Liver (tissue), 9 donors: ENCODE results near the gene BARHL1. TPM values are rescaled to one million over a fixed set of nuclear protein-coding genes. Genes with fewer than 3 reads are reported as not detected.

Source experiments
- DNase-seq: peaks from one replicate; pipeline ENCODE4 v3.0.0-alpha.2; 2017; ENCODE audit warnings: low spot score
- H3K27ac ChIP-seq, 2 donors: one replicate each; pipeline ENCODE4 v1.7.0; 2013; ENCODE audit warnings: inconsistent platforms in 2 of 2, low read length in 2 of 2, control low read depth in 1 of 2, low read depth in 1 of 2, mild to moderate bottlenecking in 1 of 2
- H3K27me3 ChIP-seq, 4 donors: one replicate each; pipeline versions ENCODE4 v1.6.1 to v1.7.0; 2013; ENCODE audit warnings: low read length in 3 of 4, inconsistent platforms in 1 of 4, mild to moderate bottlenecking in 1 of 4, moderate library complexity in 1 of 4; ENCODE audit not compliant: control insufficient read depth in 4 of 4, insufficient read depth in 4 of 4
- H3K36me3 ChIP-seq, 4 donors: one replicate each; pipeline versions ENCODE4 v1.6.1 to v1.7.0; 2013; ENCODE audit warnings: low read length in 3 of 4, mild to moderate bottlenecking in 3 of 4, low read depth in 1 of 4, moderate library complexity in 1 of 4; ENCODE audit not compliant: control insufficient read depth in 4 of 4, insufficient read depth in 3 of 4
- H3K4me1 ChIP-seq, 4 donors: one replicate each; pipeline versions ENCODE4 v1.6.1 to v1.7.0; 2013; ENCODE audit warnings: low read length in 3 of 4, mild to moderate bottlenecking in 3 of 4, moderate library complexity in 1 of 4; ENCODE audit not compliant: control insufficient read depth in 4 of 4, insufficient read depth in 4 of 4
- H3K4me3 ChIP-seq, 3 donors: one replicate each; pipeline versions ENCODE4 v1.6.1 to v1.7.0; 2013; ENCODE audit warnings: low read length in 3 of 3, control low read depth in 1 of 3, low read depth in 1 of 3, mild to moderate bottlenecking in 1 of 3
- H3K9ac ChIP-seq, 2 donors: one replicate each; pipeline ENCODE4 v1.7.0; 2013; ENCODE audit warnings: low read length in 2 of 2, mild to moderate bottlenecking in 2 of 2, moderate library complexity in 2 of 2, control low read depth in 1 of 2, low read depth in 1 of 2
- H3K9me3 ChIP-seq, 4 donors: one replicate each; pipeline versions ENCODE4 v1.6.1 to v1.7.0; 2013; ENCODE audit warnings: low read length in 3 of 4; ENCODE audit not compliant: control insufficient read depth in 4 of 4
- EGR1 ChIP-seq, 2 donors: IDR thresholded peaks; 2 replicates each; pipeline ENCODE4 v1.6.1; 2016 to 2018; ENCODE audit warnings: antibody characterized with exemption in 2 of 2, low read depth in 2 of 2
- GABPA ChIP-seq, 2 donors: IDR thresholded peaks in 1 of 2; conservative IDR thresholded peaks in 1 of 2; 2 replicates each; pipeline ENCODE4 v1.6.1; 2016; ENCODE audit warnings: antibody characterized with exemption in 2 of 2, mild to moderate bottlenecking in 1 of 2, moderate library complexity in 1 of 2
- HNF4A ChIP-seq, 2 donors: conservative IDR thresholded peaks; 2 replicates each; pipeline ENCODE4 v1.6.1; 2016; ENCODE audit warnings: antibody characterized with exemption in 2 of 2, mild to moderate bottlenecking in 2 of 2
- HNF4G ChIP-seq: IDR thresholded peaks from 2 replicates; pipeline ENCODE4 v1.6.1; 2016; ENCODE audit warnings: antibody characterized with exemption
- JUND ChIP-seq, 2 donors: IDR thresholded peaks; 2 replicates each; pipeline ENCODE4 v1.6.1; 2016; ENCODE audit warnings: antibody characterized with exemption in 2 of 2
- NR2F2 ChIP-seq: IDR thresholded peaks from 2 replicates; pipeline ENCODE4 v1.6.1; 2016; ENCODE audit warnings: antibody characterized with exemption
- RXRA ChIP-seq, 2 donors: IDR thresholded peaks; 2 replicates each; pipeline ENCODE4 v1.6.1; 2017 to 2018; ENCODE audit warnings: antibody characterized with exemption in 2 of 2, mild to moderate bottlenecking in 1 of 2
- whole genome bisulfite sequencing: extraction: QIAGEN DNeasy Blood & Tissue Kit; methylation state at CpG from one replicate; pipeline ENCODE4 v1.1.7; 2013; 5-methylcytosine and 5-hydroxymethylcytosine counted together
- polyA plus RNA-seq, 2 donors: library from polyadenylated mRNA; stranded (reverse) in 1 of 2; unstranded in 1 of 2; fragments of 200-250 nt in 1 of 2; fragments of >200 nt in 1 of 2; fragmentation: Nextera tagmentation in 1 of 2; extraction: Ambion mirVana in 1 of 2; gene quantifications; one replicate each; pipeline versions ENCODE4 v1.2.1 to v1.2.3, GENCODE V29; 2013 to 2015
- total RNA-seq, 2 donors: library from RNA; depleted of rRNA; stranded (reverse); fragments of >200 nt; gene quantifications; one replicate each; pipeline ENCODE4 v1.2.3, GENCODE V29; 2014
- TF ChIP-seq, protein P1 (sequence below): IDR thresholded peaks from 2 replicates; pipeline ENCODE4 v1.6.1; 2016; ENCODE audit warnings: antibody characterized with exemption
- TF ChIP-seq, protein P2 (sequence below): IDR thresholded peaks from 2 replicates; pipeline ENCODE4 v1.6.1; 2016; ENCODE audit warnings: antibody characterized with exemption
- TF ChIP-seq, protein P3 (sequence below): fragments of 150-350 bp; IDR thresholded peaks from 2 replicates; pipeline ENCODE4 v1.5.1; 2017; ENCODE audit warnings: improper control_type of control experiment, low read depth, low read length; ENCODE audit not compliant: missing input control
- TF ChIP-seq, protein P4 (sequence below): IDR thresholded peaks from 2 replicates; pipeline ENCODE4 v1.6.1; 2016; ENCODE audit warnings: antibody characterized with exemption, mild to moderate bottlenecking
- donor health status: healthy.
- donor health status: healthy.
- donor health status: healthy.
- donor health status: healthy.
- donor health status: healthy.

Gene BARHL1
- total and polyA plus RNA-seq, 4 donors: not detected

DNA sequence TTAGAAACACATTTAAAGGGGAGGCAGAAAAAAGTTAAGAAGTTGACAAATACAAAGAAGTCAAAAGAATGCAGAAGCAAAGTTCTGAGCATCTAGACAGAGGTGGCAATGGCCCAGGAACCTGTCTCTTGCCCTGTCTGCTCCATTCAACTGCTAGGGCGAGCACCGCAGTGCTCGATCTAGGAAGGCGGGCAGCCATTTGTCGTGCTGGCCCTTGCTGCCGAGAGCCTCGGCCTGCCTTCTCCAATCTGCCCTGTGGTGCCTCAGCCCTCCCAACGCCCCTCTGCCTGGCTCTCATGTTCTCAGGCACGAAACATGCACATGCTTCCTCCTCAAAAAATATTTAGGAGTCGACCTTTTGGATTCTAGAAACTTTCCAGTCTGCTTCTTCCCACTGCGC lies 45.2 kb downstream of the BARHL1 start (continued):
- TF ChIP-seq, protein P1, sequence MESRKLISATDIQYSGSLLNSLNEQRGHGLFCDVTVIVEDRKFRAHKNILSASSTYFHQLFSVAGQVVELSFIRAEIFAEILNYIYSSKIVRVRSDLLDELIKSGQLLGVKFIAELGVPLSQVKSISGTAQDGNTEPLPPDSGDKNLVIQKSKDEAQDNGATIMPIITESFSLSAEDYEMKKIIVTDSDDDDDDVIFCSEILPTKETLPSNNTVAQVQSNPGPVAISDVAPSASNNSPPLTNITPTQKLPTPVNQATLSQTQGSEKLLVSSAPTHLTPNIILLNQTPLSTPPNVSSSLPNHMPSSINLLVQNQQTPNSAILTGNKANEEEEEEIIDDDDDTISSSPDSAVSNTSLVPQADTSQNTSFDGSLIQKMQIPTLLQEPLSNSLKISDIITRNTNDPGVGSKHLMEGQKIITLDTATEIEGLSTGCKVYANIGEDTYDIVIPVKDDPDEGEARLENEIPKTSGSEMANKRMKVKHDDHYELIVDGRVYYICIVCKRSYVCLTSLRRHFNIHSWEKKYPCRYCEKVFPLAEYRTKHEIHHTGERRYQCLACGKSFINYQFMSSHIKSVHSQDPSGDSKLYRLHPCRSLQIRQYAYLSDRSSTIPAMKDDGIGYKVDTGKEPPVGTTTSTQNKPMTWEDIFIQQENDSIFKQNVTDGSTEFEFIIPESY: no peak
- TF ChIP-seq, protein P2, sequence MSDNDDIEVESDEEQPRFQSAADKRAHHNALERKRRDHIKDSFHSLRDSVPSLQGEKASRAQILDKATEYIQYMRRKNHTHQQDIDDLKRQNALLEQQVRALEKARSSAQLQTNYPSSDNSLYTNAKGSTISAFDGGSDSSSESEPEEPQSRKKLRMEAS: no peak
- TF ChIP-seq RXRA (IDR thresholded peaks at IDR 0.05) (no peak), EGR1 (IDR thresholded peaks at IDR 0.05; ENCODE audit: low read depth in 2 of 2) (no peak), HNF4G (no peak)

DNA sequence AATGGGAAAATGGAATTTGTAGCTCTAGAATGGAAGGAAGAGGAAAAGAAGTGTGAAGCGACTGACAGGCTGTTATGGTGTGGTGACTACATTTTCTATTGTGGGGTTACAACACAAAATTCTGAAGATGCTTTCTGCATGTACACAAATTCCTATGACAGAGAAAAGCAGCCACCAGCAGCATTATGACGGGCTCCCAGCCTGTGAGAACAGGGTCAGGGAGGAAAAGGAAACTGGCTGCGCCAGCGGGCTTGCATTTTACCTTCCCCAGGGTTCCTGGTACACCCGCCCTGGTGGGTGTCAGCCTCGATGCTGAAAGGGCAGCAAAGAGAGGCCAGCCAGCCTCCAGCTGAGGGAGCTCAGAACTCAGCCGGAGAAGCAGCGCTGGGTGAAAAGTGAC lies 46.3 kb downstream of the BARHL1 start:
- no peak for DNase-seq
- TF ChIP-seq JUND (IDR thresholded peaks at IDR 0.05) (no peak), NR2F2 (no peak)
- Histone ChIP-seq H3K27me3 (no peaks in the 10 kb centered on the region), H3K27ac (no peak overlapping the region), H3K4me3 (no peak overlapping the region), H3K36me3 (peaks cover 6 to 55% (median 33%) of the 10 kb centered on the region in 4 donors), H3K9ac (no peak overlapping the region), H3K9me3 (no peaks in the 10 kb centered on the region), H3K4me1 (no peaks in the 10 kb centered on the region)
- WGBS: 95% methylated on average over 8 of the region's 8 CpGs

DNA sequence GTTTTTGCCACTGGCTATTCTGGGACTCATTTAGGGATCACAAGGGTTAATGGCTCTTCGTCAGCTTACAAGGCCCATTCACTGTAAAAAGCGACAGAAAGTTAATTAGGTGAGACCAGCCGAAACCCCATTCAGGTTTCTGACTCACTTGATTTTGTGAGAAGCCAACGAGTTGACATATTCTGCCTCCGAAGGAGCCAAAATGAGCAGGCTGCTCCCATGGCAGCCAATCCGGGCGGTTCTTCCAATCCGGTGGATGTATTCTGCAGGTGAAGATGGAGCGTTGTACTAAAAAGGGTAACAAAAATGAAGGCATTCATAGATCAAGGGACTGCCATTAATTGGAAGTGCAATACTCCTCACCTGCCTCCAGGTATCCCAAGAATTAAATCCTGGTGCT lies 47.7 kb downstream of the BARHL1 start:
- no peak overlapping the region for H3K9ac ChIP-seq
- no peak overlapping the region for H3K4me3 ChIP-seq
- DNase-seq: no peak
- no peaks in the 10 kb centered on the region for H3K4me1 ChIP-seq
- H3K9me3 ChIP-seq: no peaks in the 10 kb centered on the region
- no peak for TF ChIP-seq RXRA (IDR thresholded peaks at IDR 0.05)
- TF ChIP-seq, protein P3, sequence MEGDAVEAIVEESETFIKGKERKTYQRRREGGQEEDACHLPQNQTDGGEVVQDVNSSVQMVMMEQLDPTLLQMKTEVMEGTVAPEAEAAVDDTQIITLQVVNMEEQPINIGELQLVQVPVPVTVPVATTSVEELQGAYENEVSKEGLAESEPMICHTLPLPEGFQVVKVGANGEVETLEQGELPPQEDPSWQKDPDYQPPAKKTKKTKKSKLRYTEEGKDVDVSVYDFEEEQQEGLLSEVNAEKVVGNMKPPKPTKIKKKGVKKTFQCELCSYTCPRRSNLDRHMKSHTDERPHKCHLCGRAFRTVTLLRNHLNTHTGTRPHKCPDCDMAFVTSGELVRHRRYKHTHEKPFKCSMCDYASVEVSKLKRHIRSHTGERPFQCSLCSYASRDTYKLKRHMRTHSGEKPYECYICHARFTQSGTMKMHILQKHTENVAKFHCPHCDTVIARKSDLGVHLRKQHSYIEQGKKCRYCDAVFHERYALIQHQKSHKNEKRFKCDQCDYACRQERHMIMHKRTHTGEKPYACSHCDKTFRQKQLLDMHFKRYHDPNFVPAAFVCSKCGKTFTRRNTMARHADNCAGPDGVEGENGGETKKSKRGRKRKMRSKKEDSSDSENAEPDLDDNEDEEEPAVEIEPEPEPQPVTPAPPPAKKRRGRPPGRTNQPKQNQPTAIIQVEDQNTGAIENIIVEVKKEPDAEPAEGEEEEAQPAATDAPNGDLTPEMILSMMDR: no peak
- TF ChIP-seq HNF4A (conservative IDR thresholded peaks at IDR 0.05): no peak
- TF ChIP-seq NR2F2: no peak
- TF ChIP-seq EGR1 (IDR thresholded peaks at IDR 0.05; ENCODE audit: low read depth in 2 of 2): no peak
- TF ChIP-seq, protein P2: no peak
- TF ChIP-seq HNF4G: no peak
- TF ChIP-seq, protein P4, sequence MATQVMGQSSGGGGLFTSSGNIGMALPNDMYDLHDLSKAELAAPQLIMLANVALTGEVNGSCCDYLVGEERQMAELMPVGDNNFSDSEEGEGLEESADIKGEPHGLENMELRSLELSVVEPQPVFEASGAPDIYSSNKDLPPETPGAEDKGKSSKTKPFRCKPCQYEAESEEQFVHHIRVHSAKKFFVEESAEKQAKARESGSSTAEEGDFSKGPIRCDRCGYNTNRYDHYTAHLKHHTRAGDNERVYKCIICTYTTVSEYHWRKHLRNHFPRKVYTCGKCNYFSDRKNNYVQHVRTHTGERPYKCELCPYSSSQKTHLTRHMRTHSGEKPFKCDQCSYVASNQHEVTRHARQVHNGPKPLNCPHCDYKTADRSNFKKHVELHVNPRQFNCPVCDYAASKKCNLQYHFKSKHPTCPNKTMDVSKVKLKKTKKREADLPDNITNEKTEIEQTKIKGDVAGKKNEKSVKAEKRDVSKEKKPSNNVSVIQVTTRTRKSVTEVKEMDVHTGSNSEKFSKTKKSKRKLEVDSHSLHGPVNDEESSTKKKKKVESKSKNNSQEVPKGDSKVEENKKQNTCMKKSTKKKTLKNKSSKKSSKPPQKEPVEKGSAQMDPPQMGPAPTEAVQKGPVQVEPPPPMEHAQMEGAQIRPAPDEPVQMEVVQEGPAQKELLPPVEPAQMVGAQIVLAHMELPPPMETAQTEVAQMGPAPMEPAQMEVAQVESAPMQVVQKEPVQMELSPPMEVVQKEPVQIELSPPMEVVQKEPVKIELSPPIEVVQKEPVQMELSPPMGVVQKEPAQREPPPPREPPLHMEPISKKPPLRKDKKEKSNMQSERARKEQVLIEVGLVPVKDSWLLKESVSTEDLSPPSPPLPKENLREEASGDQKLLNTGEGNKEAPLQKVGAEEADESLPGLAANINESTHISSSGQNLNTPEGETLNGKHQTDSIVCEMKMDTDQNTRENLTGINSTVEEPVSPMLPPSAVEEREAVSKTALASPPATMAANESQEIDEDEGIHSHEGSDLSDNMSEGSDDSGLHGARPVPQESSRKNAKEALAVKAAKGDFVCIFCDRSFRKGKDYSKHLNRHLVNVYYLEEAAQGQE: no peak
- TF ChIP-seq GABPA (IDR thresholded peaks at IDR 0.05 in 1 of 2, conservative IDR thresholded peaks at IDR 0.05 in 1 of 2): no peak
- H3K36me3 ChIP-seq: peaks cover 6 to 51% (median 31%) of the 10 kb centered on the region in 4 donors
- WGBS: 96% methylated on average over 9 of the region's 9 CpGs
- H3K27me3 ChIP-seq: no peaks in the 10 kb centered on the region
- no peak overlapping the region for H3K27ac ChIP-seq
